Measurements from ENCODE around the gene BRWD1.

DNA sequence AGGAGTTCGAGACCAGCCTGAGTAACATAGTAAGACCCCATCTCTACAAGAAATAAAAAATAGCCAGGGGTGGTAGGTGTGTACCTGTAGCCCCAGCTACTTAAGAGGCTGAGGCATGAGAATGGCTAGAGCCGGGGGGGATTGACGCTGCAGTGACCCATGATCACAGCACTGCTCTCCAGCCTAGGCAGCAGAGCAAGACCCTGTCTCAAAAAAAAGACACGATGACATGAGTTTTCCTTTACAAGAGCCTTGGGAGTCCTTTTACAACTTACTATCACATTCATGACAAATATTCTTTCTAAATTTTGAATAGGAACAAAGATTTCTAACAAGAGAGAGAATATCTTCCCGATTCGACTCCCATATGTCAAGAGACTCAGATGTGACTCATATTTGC, 3.3 kb upstream of the BRWD1 start:
- TF ChIP-seq TAF1 (IDR thresholded peaks at IDR 0.05; ENCODE audit: borderline replicate concordance, low read depth, low read length), result no peak
- TF ChIP-seq POLR2AphosphoS5 (IDR thresholded peaks at IDR 0.05; ENCODE audit: low read depth, low read length), result no peak
- TF ChIP-seq POLR2A (IDR thresholded peaks at IDR 0.05; ENCODE audit: low read depth, low read length), result no peak

All from GM12892 (cell line).